Vagina (tissue), 2 donors: ENCODE data around the gene BORCS8. TPM values are rescaled to one million over a fixed set of nuclear protein-coding genes. Genes with fewer than 3 reads are reported as not detected.

Source experiments
- DNase-seq, 2 donors: peaks; one replicate each; pipeline ENCODE4 v3.0.0-alpha.2; 2017; ENCODE audit errors: extremely low spot score in 2 of 2
- H3K27ac ChIP-seq: fragments of 200-600 bp; sonication (generic); one replicate; pipeline ENCODE4 v1.5.1; 2019
- H3K27me3 ChIP-seq: fragments of 200-600 bp; sonication (generic); one replicate; pipeline ENCODE4 v1.5.1; 2019
- H3K36me3 ChIP-seq, 2 donors: fragments of 200-600 bp; sonication (generic); one replicate each; pipeline ENCODE4 v1.5.1; 2017 to 2019
- H3K4me1 ChIP-seq: fragments of 200-600 bp; sonication (generic); one replicate; pipeline ENCODE4 v1.5.1; 2019
- H3K4me3 ChIP-seq, 2 donors: fragments of 200-600 bp; sonication (generic); 1 replicate in 1 of 2; 2 replicates in 1 of 2; pipeline ENCODE4 v1.5.1; 2016 to 2019
- H3K9me3 ChIP-seq: fragments of 200-600 bp; sonication (generic); one replicate; pipeline ENCODE4 v1.5.1; 2019
- POLR2A ChIP-seq, 2 donors: fragments of 450-650 bp; IDR thresholded peaks; one replicate each; pipeline ENCODE4 v1.6.1; 2017; ENCODE audit warnings: antibody characterized with exemption in 2 of 2, mild to moderate bottlenecking in 2 of 2, moderate library complexity in 2 of 2
- POLR2AphosphoS5 ChIP-seq, 2 donors: sonication (generic); formaldehyde crosslinking; IDR thresholded peaks; one replicate each; pipeline ENCODE4 v1.9.0; 2017; ENCODE audit warnings: antibody characterized with exemption in 2 of 2, mild to moderate bottlenecking in 2 of 2, low read depth in 1 of 2; ENCODE audit not compliant: insufficient read depth in 1 of 2
- intact Hi-C: fragments of 100-400 bp; cut with DNase I; formaldehyde crosslinking; loops from one replicate; pipeline ENCODE4 v1.15.1; 2023
- total RNA-seq: library from RNA; depleted of rRNA; stranded (reverse); fragments of >200 nt; gene quantifications from one replicate; pipeline ENCODE4 v1.2.3, GENCODE V29; 2016
- TF ChIP-seq, protein P1 (sequence below), 3 experiments: fragments of 450-650 bp in 2 of 3; fragments of 200-600 bp in 1 of 3; sonication (generic) in 1 of 3; IDR thresholded peaks; one replicate each; pipeline ENCODE4 v1.5.1; 2017 to 2019; ENCODE audit warnings: antibody characterized with exemption in 3 of 3, mild to moderate bottlenecking in 2 of 3, moderate library complexity in 2 of 3

The BORCS8 gene
- total RNA-seq, 1 donor from 2014 or later = 18.9 TPM

DNA sequence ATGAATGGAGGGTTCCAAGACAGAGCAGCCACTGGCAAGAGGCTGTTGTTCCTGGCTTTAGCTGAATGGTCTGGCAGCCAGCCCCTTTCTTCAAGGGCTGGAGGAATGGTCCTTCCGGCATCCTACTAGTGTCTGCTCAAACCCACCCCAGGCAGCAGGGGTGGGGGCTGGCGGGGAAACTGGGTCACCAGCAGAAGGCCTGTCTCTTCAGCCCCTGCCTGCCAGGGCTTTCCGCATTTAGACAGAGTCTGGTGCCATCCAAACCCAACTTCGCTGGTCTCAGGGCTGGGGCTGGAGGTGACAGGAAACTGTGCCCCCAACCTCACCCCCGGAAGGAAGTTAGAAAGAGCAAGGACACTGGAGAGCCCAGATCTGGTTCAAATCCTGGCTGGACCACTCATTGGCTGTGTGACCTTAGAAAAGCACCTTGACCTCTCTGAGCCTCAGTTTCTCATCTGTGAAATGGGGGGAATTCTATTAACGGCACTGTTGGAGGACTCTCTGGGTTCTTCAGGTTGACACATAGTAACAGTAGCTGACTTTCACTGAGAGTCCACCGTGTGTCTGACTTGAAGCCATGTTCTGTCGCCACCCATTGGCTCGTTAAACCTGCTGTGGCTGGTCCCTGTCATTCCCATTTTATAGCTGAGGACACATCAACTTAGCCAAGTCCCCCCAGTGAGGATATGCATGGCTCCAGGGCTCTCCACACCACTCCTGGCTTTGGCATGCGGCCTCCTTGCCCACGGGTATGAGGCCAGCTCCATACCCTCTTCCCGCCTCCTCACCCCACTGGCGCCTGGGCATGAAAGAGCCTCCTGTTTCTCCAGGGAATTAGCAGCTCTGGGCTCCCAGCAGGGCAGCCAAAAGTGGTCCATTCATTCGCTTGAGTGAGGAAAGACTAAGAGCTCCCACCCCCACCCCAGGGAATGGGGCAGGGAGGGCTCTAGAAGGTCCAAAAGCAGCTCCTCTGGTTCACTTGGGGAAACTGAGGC lies 13.8 kb upstream of the BORCS8 start:
- no peak for DNase-seq
- TF ChIP-seq POLR2AphosphoS5 (IDR thresholded peaks at IDR 0.05; ENCODE audit: insufficient read depth in 1 of 2, low read depth in 1 of 2) (no peak), POLR2A (IDR thresholded peaks at IDR 0.05) (no peak)
- TF ChIP-seq, protein P1, sequence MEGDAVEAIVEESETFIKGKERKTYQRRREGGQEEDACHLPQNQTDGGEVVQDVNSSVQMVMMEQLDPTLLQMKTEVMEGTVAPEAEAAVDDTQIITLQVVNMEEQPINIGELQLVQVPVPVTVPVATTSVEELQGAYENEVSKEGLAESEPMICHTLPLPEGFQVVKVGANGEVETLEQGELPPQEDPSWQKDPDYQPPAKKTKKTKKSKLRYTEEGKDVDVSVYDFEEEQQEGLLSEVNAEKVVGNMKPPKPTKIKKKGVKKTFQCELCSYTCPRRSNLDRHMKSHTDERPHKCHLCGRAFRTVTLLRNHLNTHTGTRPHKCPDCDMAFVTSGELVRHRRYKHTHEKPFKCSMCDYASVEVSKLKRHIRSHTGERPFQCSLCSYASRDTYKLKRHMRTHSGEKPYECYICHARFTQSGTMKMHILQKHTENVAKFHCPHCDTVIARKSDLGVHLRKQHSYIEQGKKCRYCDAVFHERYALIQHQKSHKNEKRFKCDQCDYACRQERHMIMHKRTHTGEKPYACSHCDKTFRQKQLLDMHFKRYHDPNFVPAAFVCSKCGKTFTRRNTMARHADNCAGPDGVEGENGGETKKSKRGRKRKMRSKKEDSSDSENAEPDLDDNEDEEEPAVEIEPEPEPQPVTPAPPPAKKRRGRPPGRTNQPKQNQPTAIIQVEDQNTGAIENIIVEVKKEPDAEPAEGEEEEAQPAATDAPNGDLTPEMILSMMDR (IDR thresholded peaks at IDR 0.05) = no peak
- intact Hi-C loops = no loop called here
- H3K27me3 ChIP-seq = no peaks in the 10 kb centered on the region
- H3K36me3 ChIP-seq = no peaks in the 10 kb centered on the region
- H3K4me1 ChIP-seq = peaks cover 11% of the 10 kb centered on the region
- H3K27ac ChIP-seq = no peak overlapping the region
- H3K4me3 ChIP-seq = no peak overlapping the region
- H3K9me3 ChIP-seq = no peaks in the 10 kb centered on the region

- intact Hi-C loops = no loop called here
- Histone ChIP-seq H3K4me1 (peaks cover 11% of the 10 kb centered on the region), H3K27me3 (no peaks in the 10 kb centered on the region), H3K36me3 (no peaks in the 10 kb centered on the region), H3K9me3 (no peaks in the 10 kb centered on the region), H3K4me3 (peak overlapping the region in 1 of 2 donors; percentile 79), H3K27ac (no peak overlapping the region)
- DNase-seq = no peak
- TF ChIP-seq POLR2A (IDR thresholded peaks at IDR 0.05) = no peak
- TF ChIP-seq, protein P1 (IDR thresholded peaks at IDR 0.05) = no peak
- TF ChIP-seq POLR2AphosphoS5 (IDR thresholded peaks at IDR 0.05; ENCODE audit: insufficient read depth in 1 of 2, low read depth in 1 of 2) = no peak
Observed at GRCh38 chr19:19204181-19204580, 12.2 kb upstream of the BORCS8 start.

- H3K27ac ChIP-seq = peak within 1 kb of the TSS; percentile 51
- no peak for DNase-seq
Observed at GRCh38 chr19:19203012-19203856, 11.3 kb upstream of the BORCS8 start, which contains the start of gene NR2C2AP. Gene NR2C2AP (minus strand): TSS chr19:19203414. CDS start chr19:19203060, 354 bp downstream.

DNA sequence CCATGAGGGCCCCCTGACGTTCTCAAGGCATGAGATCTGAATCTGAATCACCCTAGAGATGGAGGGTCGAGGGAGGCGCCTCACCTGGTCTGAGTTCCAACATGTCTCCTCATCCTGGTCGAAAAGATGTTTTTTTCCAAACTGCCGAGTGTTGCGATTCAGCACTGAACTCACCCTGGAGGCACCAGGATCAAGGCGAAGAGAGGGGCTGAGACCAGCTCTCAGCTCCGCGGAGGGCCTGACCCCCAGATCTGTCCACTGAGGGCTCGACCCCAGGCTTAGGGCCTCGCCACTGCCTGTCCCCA lies 10.7 kb upstream of the BORCS8 start:
- no peaks in the 10 kb centered on the region for H3K9me3 ChIP-seq
- H3K4me1 ChIP-seq = peaks cover 11% of the 10 kb centered on the region
- DNase-seq = no peak
- intact Hi-C loops = no loop called here
- peak overlapping the region; percentile 60 to 79 for H3K4me3 ChIP-seq
- H3K27me3 ChIP-seq = no peaks in the 10 kb centered on the region
- H3K27ac ChIP-seq = peak overlapping the region; percentile 51
- no peaks in the 10 kb centered on the region for H3K36me3 ChIP-seq
- TF ChIP-seq, protein P1 (IDR thresholded peaks at IDR 0.05) = no peak
- TF ChIP-seq POLR2AphosphoS5 (IDR thresholded peaks at IDR 0.05; ENCODE audit: insufficient read depth in 1 of 2, low read depth in 1 of 2) = no peak
- no peak for TF ChIP-seq POLR2A (IDR thresholded peaks at IDR 0.05)

More at GRCh38 chr19:19203012-19203856, 11.3 kb upstream of the BORCS8 start, which contains the start of gene NR2C2AP:
- TF ChIP-seq, protein P1 (IDR thresholded peaks at IDR 0.05) = peak in 1 of 3 experiments; percentile 1
- TF ChIP-seq POLR2AphosphoS5 (IDR thresholded peaks at IDR 0.05; ENCODE audit: insufficient read depth in 1 of 2, low read depth in 1 of 2) = peak; percentile 66 to 97
- TF ChIP-seq POLR2A (IDR thresholded peaks at IDR 0.05) = no peak
- Histone ChIP-seq H3K4me1 (peaks cover 11% of the 10 kb centered on the region), H3K4me3 (peak within 1 kb of the TSS; percentile 60 to 79), H3K9me3 (no peaks in the 10 kb centered on the region), H3K27me3 (no peaks in the 10 kb centered on the region), H3K36me3 (no peaks in the 10 kb centered on the region)
- intact Hi-C loops = no loop called here
